ENCODE measurements around the gene UBASH3B.
"Not testable (repeated sequence)": the region's sequence is repeated elsewhere in the genome, so short reads cannot be mapped to it uniquely, and the experiment has no call there.

Gene UBASH3B

DNA sequence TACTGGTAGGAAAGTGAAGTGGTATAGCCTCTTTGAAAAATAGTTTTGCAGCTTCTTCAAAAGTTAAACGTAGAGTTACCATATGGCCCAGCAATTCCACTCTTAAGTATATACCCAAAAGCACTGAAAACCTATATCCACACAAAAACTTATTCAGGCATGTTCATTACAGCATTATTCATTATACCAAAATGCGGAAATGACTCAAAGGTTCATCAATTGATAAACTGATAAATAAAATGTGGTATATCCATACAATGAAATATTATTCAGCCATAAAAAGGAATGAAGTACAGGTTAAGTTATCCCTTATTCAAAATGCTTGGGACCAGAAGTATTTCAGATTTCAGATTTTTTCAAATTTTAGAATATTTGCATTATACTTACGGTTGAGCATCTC, 35.8 kb upstream of the UBASH3B start:
- ChIA-PET CTCF (interaction anchor here (1.2 kb wide), 1 partner anchor 63 kb away, joined by 5 read pairs; no protein-coding TSS in a partner anchor), POLR2A (ENCODE audit: low non-redundant PET) (no interaction called here)
- no peak for DNase-seq (ENCODE audit: low spot score)
- TF ChIP-seq, protein P1, sequence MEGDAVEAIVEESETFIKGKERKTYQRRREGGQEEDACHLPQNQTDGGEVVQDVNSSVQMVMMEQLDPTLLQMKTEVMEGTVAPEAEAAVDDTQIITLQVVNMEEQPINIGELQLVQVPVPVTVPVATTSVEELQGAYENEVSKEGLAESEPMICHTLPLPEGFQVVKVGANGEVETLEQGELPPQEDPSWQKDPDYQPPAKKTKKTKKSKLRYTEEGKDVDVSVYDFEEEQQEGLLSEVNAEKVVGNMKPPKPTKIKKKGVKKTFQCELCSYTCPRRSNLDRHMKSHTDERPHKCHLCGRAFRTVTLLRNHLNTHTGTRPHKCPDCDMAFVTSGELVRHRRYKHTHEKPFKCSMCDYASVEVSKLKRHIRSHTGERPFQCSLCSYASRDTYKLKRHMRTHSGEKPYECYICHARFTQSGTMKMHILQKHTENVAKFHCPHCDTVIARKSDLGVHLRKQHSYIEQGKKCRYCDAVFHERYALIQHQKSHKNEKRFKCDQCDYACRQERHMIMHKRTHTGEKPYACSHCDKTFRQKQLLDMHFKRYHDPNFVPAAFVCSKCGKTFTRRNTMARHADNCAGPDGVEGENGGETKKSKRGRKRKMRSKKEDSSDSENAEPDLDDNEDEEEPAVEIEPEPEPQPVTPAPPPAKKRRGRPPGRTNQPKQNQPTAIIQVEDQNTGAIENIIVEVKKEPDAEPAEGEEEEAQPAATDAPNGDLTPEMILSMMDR (conservative IDR thresholded peaks at IDR 0.05; ENCODE audit: low read depth) = no peak
- no peak overlapping the region for H3K27ac ChIP-seq

DNA sequence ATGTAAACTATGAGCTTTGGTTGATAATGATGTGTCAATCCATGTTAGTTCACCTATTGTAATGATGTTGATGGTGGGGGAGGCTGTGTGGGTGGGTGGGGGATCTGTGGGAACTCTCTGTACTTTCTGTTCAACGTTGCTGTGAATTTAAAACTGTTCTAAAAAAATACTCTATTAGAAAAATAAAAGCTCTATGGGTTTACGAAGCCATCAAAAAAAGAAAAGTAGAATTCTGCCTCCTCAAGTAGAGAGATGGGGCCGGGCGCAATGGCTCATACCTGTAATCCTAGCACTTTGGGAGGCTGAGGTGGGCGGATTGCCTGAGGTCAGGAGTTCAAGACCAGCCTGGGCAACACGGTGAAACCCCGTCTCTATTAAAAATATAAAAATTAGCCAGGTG, 30.0 kb upstream of the UBASH3B start:
- DNase-seq (ENCODE audit: low spot score); H3K27ac ChIP-seq; POLR2A ChIA-PET (ENCODE audit: low non-redundant PET): not testable (repeated sequence)
- CTCF ChIA-PET = interaction anchor here (0.6 to 1.4 kb wide), 3 partner anchors 37 to 155 kb away, joined by 3 to 4 read pairs (median 4); no protein-coding TSS in a partner anchor

DNA sequence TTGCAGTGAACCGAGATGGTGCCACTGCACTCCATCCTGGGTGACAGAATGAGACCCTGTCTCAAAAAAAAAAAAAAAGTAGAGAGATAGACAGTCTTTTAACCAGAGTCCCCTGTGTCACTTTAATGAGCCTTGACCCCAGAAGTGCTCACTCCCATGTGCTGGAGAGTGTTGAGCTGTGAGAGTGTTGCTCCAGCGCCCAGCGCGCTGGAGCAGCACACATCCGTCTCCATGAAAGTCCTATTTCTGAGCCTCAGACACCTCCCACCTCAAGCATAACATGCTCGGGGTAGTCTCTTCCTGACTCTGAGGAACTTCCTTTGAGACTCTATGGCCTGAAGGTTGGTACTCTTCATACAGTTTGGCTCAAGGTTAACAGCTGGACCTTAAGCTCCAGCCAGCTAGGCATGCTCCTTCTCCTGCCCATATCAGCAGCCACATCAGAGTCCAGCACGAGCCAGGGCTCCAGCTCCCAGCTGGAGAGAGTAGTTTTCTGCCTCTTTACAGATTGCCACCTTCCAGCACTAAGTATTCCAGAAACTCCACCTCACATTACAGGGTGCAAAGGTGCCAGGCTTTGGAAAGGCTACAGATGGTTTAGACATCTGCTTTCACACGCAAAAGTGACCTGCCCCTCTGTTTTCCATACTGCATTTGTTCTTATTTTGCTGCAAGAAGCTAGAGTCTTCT, 29.4 kb upstream of the UBASH3B start:
- TF ChIP-seq, protein P1 (conservative IDR thresholded peaks at IDR 0.05; ENCODE audit: low read depth) = no peak
- H3K27ac ChIP-seq = no peak overlapping the region
- ChIA-PET CTCF (interaction anchor here (0.5 to 1.4 kb wide), 3 partner anchors 13 to 155 kb away, joined by 4 read pairs; no protein-coding TSS in a partner anchor), POLR2A (ENCODE audit: low non-redundant PET) (no interaction called here)
- DNase-seq (ENCODE audit: low spot score) = no peak

DNA sequence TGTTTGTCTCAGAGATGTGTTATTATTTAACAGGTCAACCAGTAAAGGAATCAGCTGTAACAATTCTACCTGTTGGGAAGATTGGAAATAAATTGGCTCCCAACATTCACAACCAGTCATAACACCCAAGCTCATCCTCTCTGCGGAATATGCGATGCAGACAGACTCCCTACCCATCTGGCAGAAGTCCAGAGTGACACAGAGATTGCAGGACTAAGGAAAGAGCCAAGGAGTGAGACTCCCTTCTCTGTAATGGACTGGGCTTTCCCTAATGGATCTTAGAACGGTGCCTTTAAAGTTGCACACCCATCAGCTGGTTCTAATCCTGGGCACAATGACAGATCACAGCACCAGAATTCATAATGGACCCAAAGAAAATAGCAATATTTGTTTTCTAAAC, 27.8 kb upstream of the UBASH3B start:
- no peak overlapping the region for H3K27ac ChIP-seq
- CTCF ChIA-PET = interaction anchor here (0.6 to 1.7 kb wide), 8 partner anchors 16 to 225 kb away, joined by 3 to 18 read pairs (median 7); no protein-coding TSS in a partner anchor
- TF ChIP-seq, protein P1 (conservative IDR thresholded peaks at IDR 0.05; ENCODE audit: low read depth) = no peak
- POLR2A ChIA-PET (ENCODE audit: low non-redundant PET) = no interaction called here
- no peak for DNase-seq (ENCODE audit: low spot score)

DNA sequence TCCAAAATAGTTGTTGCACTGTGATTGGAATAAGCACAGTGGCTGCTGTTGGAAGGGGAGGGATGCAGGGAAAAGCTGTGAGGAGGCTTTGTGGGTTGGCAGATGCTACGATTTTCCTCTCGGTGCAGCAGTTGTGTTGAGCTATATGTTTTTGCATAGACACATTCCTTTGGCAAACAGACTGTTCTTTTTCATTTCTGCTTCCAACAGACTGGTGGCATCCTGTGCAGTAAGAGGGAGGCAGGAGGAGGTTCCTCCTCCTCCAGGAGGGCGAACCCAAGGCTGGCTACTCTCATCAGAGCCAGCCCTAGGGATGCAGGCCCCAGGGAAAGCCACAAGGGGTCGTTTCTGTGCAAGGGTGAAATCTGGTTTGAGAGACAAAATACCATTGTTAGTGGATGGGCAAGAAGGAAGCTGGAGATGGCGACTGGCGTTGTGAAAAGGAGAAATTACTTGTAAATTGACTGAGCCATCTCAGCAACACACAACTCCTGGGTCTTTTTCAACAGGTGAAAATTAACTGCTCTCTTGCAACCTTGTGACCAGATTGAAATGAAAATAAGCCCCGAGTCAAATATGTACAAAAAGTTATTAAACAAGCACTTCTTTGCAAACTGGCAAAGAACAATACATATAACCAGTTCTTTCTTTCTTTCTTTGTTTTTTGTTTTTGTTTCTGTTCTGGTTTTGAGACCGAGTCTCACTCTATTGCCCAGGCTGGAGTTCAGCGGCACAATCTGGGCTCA, 26.5 kb upstream of the UBASH3B start:
- DNase-seq (ENCODE audit: low spot score) = peak; percentile 74
- TF ChIP-seq, protein P1 (conservative IDR thresholded peaks at IDR 0.05; ENCODE audit: low read depth) = peak; percentile 83
- ChIA-PET CTCF (interaction anchor here (0.5 to 1.7 kb wide), 25 partner anchors 10 to 551 kb away, joined by 3 to 18 read pairs (median 4); partner anchors contain the start of gene UBASH3B), POLR2A (ENCODE audit: low non-redundant PET) (no interaction called here)
- no peak overlapping the region for H3K27ac ChIP-seq

DNA sequence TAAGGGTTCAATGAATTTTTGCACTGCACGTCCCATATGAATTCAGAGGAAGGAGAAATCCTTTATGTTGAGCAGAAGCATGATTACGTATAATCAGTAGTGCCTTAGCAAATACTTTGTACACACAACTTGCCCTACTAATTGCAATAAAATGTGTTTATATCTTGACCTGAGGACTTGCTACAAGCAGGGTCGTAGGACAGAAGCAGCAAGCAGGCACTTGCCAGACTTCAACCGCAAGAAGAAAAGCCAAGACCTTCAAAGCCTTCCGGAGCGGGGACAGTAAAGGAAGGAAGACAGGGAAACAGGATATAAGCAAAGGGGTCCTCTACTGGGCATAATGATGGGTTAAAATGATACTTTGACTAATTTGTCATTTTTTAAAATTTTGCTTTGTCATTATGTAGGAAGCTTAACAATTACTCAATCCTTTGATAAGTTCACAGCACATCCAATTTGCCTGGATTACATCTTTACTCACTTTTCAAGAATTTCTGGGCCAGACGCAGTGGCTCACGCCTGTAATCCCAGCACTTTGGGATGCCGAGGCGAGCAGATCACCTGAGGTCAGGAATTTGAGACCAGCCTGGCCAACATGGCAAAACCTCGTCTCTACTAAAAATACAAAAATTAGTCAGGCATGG, 23.2 kb upstream of the UBASH3B start:
- CTCF ChIA-PET = interaction anchor here (0.7 to 1.8 kb wide), 7 partner anchors 17 to 997 kb away, joined by 3 to 6 read pairs (median 4); no protein-coding TSS in a partner anchor
- peak; percentile 41 for DNase-seq (ENCODE audit: low spot score)
- POLR2A ChIA-PET (ENCODE audit: low non-redundant PET) = no interaction called here
- peak overlapping the region; percentile 72 for H3K27ac ChIP-seq
- TF ChIP-seq, protein P1 (conservative IDR thresholded peaks at IDR 0.05; ENCODE audit: low read depth) = no peak
